Transverse colon (tissue), 4 donors: ENCODE data around the gene RTN4RL1. TPM values are rescaled to one million over a fixed set of nuclear protein-coding genes. Genes with fewer than 3 reads are reported as not detected.

Experiments
- DNase-seq: peaks from one replicate; pipeline ENCODE4 v3.0.0-alpha.2; 2019
- H3K27ac ChIP-seq, 4 donors: fragments of 200-600 bp; sonication (generic); 2 replicates each; pipeline ENCODE4 v1.5.1; 2016 to 2018; ENCODE audit warnings: inconsistent platforms in 4 of 4
- H3K27me3 ChIP-seq: fragments of 200-600 bp; sonication (generic); 2 replicates; pipeline ENCODE4 v1.5.1; 2017; ENCODE audit warnings: inconsistent platforms
- H3K36me3 ChIP-seq, 4 donors: fragments of 200-600 bp; sonication (generic); 2 replicates each; pipeline ENCODE4 v1.5.1; 2017 to 2019; ENCODE audit warnings: inconsistent platforms in 4 of 4
- H3K4me1 ChIP-seq, 4 donors: fragments of 200-600 bp; sonication (generic); 2 replicates each; pipeline ENCODE4 v1.5.1; 2017 to 2020; ENCODE audit warnings: inconsistent platforms in 4 of 4
- H3K4me3 ChIP-seq, 4 donors: fragments of 200-600 bp; sonication (generic); 1 replicate in 1 of 4; 2 replicates in 3 of 4; pipeline versions ENCODE4 v1.5.1 to v1.6.1; 2017 to 2019; ENCODE audit warnings: inconsistent platforms in 4 of 4
- H3K9me3 ChIP-seq, 2 donors: fragments of 200-600 bp; sonication (generic); 2 replicates each; pipeline ENCODE4 v1.5.1; 2017 to 2019; ENCODE audit warnings: inconsistent platforms in 2 of 2
- CTCF ChIP-seq, 5 experiments: fragments of 200-600 bp in 3 of 5; fragments of 450-650 bp in 2 of 5; sonication (generic) in 3 of 5; IDR thresholded peaks; 1 replicate in 2 of 5; 2 replicates in 3 of 5; pipeline ENCODE4 v1.5.1; 2016 to 2017; ENCODE audit warnings: antibody characterized with exemption in 5 of 5, inconsistent platforms in 3 of 5, mild to moderate bottlenecking in 2 of 5, moderate library complexity in 1 of 5
- EP300 ChIP-seq: sonication (generic); formaldehyde crosslinking; IDR thresholded peaks from one replicate; pipeline ENCODE4 v1.6.1; 2017; ENCODE audit warnings: antibody characterized with exemption, low read depth
- POLR2A ChIP-seq: fragments of 450-650 bp; IDR thresholded peaks from one replicate; pipeline ENCODE4 v1.6.1; 2016; ENCODE audit warnings: antibody characterized with exemption, mild to moderate bottlenecking, moderate library complexity
- POLR2AphosphoS5 ChIP-seq, 3 donors: sonication (generic); formaldehyde crosslinking; IDR thresholded peaks; one replicate each; pipeline ENCODE4 v1.6.1; 2016; ENCODE audit warnings: antibody characterized with exemption in 3 of 3
- WGBS, 2 donors: methylation state at CpG; one replicate each; pipeline ENCODE4 v1.1.5; 2018; ENCODE audit warnings: low coverage in 1 of 2; 5-methylcytosine and 5-hydroxymethylcytosine counted together
- in situ Hi-C, 4 donors: fragments of 200-750 bp; cut with MboI; loops; one replicate each; pipeline versions ENCODE4 v1.15.0 to v1.15.1; 2017; ENCODE audit warnings: low sequenced_read_pairs in 3 of 4, low pct_ligation_motif_present in 1 of 4, low pct_unique_long_range_greater_than_20kb in 1 of 4
- intact Hi-C: fragments of 100-400 bp; cut with DNase I; formaldehyde crosslinking; loops from one replicate; pipeline ENCODE4 v1.15.1; 2023; ENCODE audit warnings: low total_unique reads
- total RNA-seq, 4 donors: library from RNA; depleted of rRNA; stranded (reverse); fragments of >200 nt; gene quantifications; one replicate each; pipeline ENCODE4 v1.1.0, GENCODE V29; 2016

Gene RTN4RL1
- total RNA-seq, 4 donors from 2014 or later, result 0.27 to 0.60 (median 0.48) TPM; not detected in 1

- Histone ChIP-seq H3K4me3 (no peak overlapping the region), H3K36me3 (no peaks in the 10 kb centered on the region), H3K4me1 (no peaks in the 10 kb centered on the region), H3K27me3 (peaks cover 48% of the 10 kb centered on the region), H3K9me3 (no peaks in the 10 kb centered on the region), H3K27ac (no peak overlapping the region)
- in situ Hi-C loops, result no loop called here
- TF ChIP-seq EP300, result no peak
- TF ChIP-seq POLR2A, result no peak
- no peak for DNase-seq
- intact Hi-C loops, result no loop called here
- WGBS, 2 donors, result 86 to 88% methylated on average over 9 to 10 of the region's 10 CpGs
Measured at GRCh38 chr17:1975573-1975972, 49.6 kb downstream of the RTN4RL1 start.

GRCh38 chr17:1972487-1973160 lies 52.5 kb downstream of the RTN4RL1 start:
- H3K4me3 ChIP-seq, result no peak overlapping the region
- no peak for DNase-seq
- intact Hi-C loops, result no loop called here
- no peak overlapping the region for H3K27ac ChIP-seq
- H3K4me1 ChIP-seq, result no peaks in the 10 kb centered on the region
- no peaks in the 10 kb centered on the region for H3K36me3 ChIP-seq
- H3K9me3 ChIP-seq, result no peaks in the 10 kb centered on the region
- peaks cover 34% of the 10 kb centered on the region for H3K27me3 ChIP-seq
- in situ Hi-C loops, result no loop called here
- no peak for TF ChIP-seq POLR2A
- WGBS, 2 donors, result 77 to 83% methylated on average over 9 to 23 of the region's 23 CpGs

GRCh38 chr17:1970843-1971384 lies 54.2 kb downstream of the RTN4RL1 start:
- H3K27ac ChIP-seq, result no peak overlapping the region
- no peak overlapping the region for H3K4me3 ChIP-seq
- no peaks in the 10 kb centered on the region for H3K4me1 ChIP-seq
- TF ChIP-seq EP300 (no peak), POLR2AphosphoS5 (IDR thresholded peaks at IDR 0.05) (no peak), CTCF (IDR thresholded peaks at IDR 0.05) (no peak), POLR2A (no peak)
- no peaks in the 10 kb centered on the region for H3K36me3 ChIP-seq
- in situ Hi-C loops (no loop called here), intact Hi-C loops (no loop called here)
- no peaks in the 10 kb centered on the region for H3K9me3 ChIP-seq
- peaks cover 17% of the 10 kb centered on the region for H3K27me3 ChIP-seq
- DNase-seq, result no peak
- WGBS, 2 donors, result 85 to 86% methylated on average over 7 to 12 of the region's 12 CpGs

- Histone ChIP-seq H3K9me3 (no peaks in the 10 kb centered on the region), H3K36me3 (no peaks in the 10 kb centered on the region), H3K4me3 (no peak overlapping the region), H3K27me3 (peaks cover 5% of the 10 kb centered on the region), H3K4me1 (no peaks in the 10 kb centered on the region), H3K27ac (no peak overlapping the region)
- WGBS, 2 donors, result 73 to 77% methylated on average over 2 to 5 of the region's 5 CpGs
- in situ Hi-C loops, result no loop called here
- intact Hi-C loops, result no loop called here
- TF ChIP-seq EP300 (no peak), CTCF (IDR thresholded peaks at IDR 0.05) (no peak), POLR2A (no peak), POLR2AphosphoS5 (IDR thresholded peaks at IDR 0.05) (no peak)
- no peak for DNase-seq
Measured at GRCh38 chr17:1969712-1970111, 55.4 kb downstream of the RTN4RL1 start.

- 52 to 73% methylated on average over 3 to 11 of the region's 11 CpGs for WGBS, 2 donors
- Histone ChIP-seq H3K4me1 (no peaks in the 10 kb centered on the region), H3K4me3 (no peak overlapping the region), H3K27ac (no peak overlapping the region), H3K27me3 (no peaks in the 10 kb centered on the region), H3K36me3 (no peaks in the 10 kb centered on the region), H3K9me3 (no peaks in the 10 kb centered on the region)
- DNase-seq, result no peak
- no peak for TF ChIP-seq POLR2AphosphoS5 (IDR thresholded peaks at IDR 0.05)
- no peak for TF ChIP-seq POLR2A
- TF ChIP-seq EP300, result no peak
- TF ChIP-seq CTCF (IDR thresholded peaks at IDR 0.05), result no peak
- intact Hi-C loops, result no loop called here
- in situ Hi-C loops, result no loop called here
Measured at GRCh38 chr17:1967213-1967612, 57.9 kb downstream of the RTN4RL1 start.
